Liver (tissue), 9 donors: ENCODE measurements around the gene FOXK1. TPM values are rescaled to one million over a fixed set of nuclear protein-coding genes. Genes with fewer than 3 reads are reported as not detected.
A peak's percentile ranks its signal among the peaks of the same experiment; 100 is the strongest.

ENCODE experiments used
- DNase-seq: peaks from one replicate; pipeline ENCODE4 v3.0.0-alpha.2; 2017; ENCODE audit warnings: low spot score
- H3K27ac ChIP-seq, 2 donors: one replicate each; pipeline ENCODE4 v1.7.0; 2013; ENCODE audit warnings: inconsistent platforms in 2 of 2, low read length in 2 of 2, control low read depth in 1 of 2, low read depth in 1 of 2, mild to moderate bottlenecking in 1 of 2
- H3K27me3 ChIP-seq, 4 donors: one replicate each; pipeline versions ENCODE4 v1.6.1 to v1.7.0; 2013; ENCODE audit warnings: low read length in 3 of 4, inconsistent platforms in 1 of 4, mild to moderate bottlenecking in 1 of 4, moderate library complexity in 1 of 4; ENCODE audit not compliant: control insufficient read depth in 4 of 4, insufficient read depth in 4 of 4
- H3K36me3 ChIP-seq, 4 donors: one replicate each; pipeline versions ENCODE4 v1.6.1 to v1.7.0; 2013; ENCODE audit warnings: low read length in 3 of 4, mild to moderate bottlenecking in 3 of 4, low read depth in 1 of 4, moderate library complexity in 1 of 4; ENCODE audit not compliant: control insufficient read depth in 4 of 4, insufficient read depth in 3 of 4
- H3K4me1 ChIP-seq, 4 donors: one replicate each; pipeline versions ENCODE4 v1.6.1 to v1.7.0; 2013; ENCODE audit warnings: low read length in 3 of 4, mild to moderate bottlenecking in 3 of 4, moderate library complexity in 1 of 4; ENCODE audit not compliant: control insufficient read depth in 4 of 4, insufficient read depth in 4 of 4
- H3K4me3 ChIP-seq, 3 donors: one replicate each; pipeline versions ENCODE4 v1.6.1 to v1.7.0; 2013; ENCODE audit warnings: low read length in 3 of 3, control low read depth in 1 of 3, low read depth in 1 of 3, mild to moderate bottlenecking in 1 of 3
- H3K9ac ChIP-seq, 2 donors: one replicate each; pipeline ENCODE4 v1.7.0; 2013; ENCODE audit warnings: low read length in 2 of 2, mild to moderate bottlenecking in 2 of 2, moderate library complexity in 2 of 2, control low read depth in 1 of 2, low read depth in 1 of 2
- H3K9me3 ChIP-seq, 4 donors: one replicate each; pipeline versions ENCODE4 v1.6.1 to v1.7.0; 2013; ENCODE audit warnings: low read length in 3 of 4; ENCODE audit not compliant: control insufficient read depth in 4 of 4
- ATF3 ChIP-seq: IDR thresholded peaks from 2 replicates; pipeline ENCODE4 v1.6.1; 2016; ENCODE audit warnings: antibody characterized with exemption
- CTCF ChIP-seq: fragments of 150-350 bp; IDR thresholded peaks from 2 replicates; pipeline ENCODE4 v1.5.1; 2017; ENCODE audit warnings: improper control_type of control experiment, low read depth, low read length; ENCODE audit not compliant: missing input control
- EGR1 ChIP-seq, 2 donors: IDR thresholded peaks; 2 replicates each; pipeline ENCODE4 v1.6.1; 2016 to 2018; ENCODE audit warnings: antibody characterized with exemption in 2 of 2, low read depth in 2 of 2
- FOXA1 ChIP-seq: IDR thresholded peaks from 2 replicates; pipeline ENCODE4 v1.6.1; 2016; ENCODE audit warnings: antibody characterized with exemption
- FOXA2 ChIP-seq: IDR thresholded peaks from 2 replicates; pipeline ENCODE4 v1.6.1; 2016; ENCODE audit warnings: antibody characterized with exemption
- GABPA ChIP-seq, 2 donors: IDR thresholded peaks in 1 of 2; conservative IDR thresholded peaks in 1 of 2; 2 replicates each; pipeline ENCODE4 v1.6.1; 2016; ENCODE audit warnings: antibody characterized with exemption in 2 of 2, mild to moderate bottlenecking in 1 of 2, moderate library complexity in 1 of 2
- HNF4A ChIP-seq, 2 donors: conservative IDR thresholded peaks; 2 replicates each; pipeline ENCODE4 v1.6.1; 2016; ENCODE audit warnings: antibody characterized with exemption in 2 of 2, mild to moderate bottlenecking in 2 of 2
- HNF4G ChIP-seq: IDR thresholded peaks from 2 replicates; pipeline ENCODE4 v1.6.1; 2016; ENCODE audit warnings: antibody characterized with exemption
- JUND ChIP-seq, 2 donors: IDR thresholded peaks; 2 replicates each; pipeline ENCODE4 v1.6.1; 2016; ENCODE audit warnings: antibody characterized with exemption in 2 of 2
- MAX ChIP-seq: IDR thresholded peaks from 2 replicates; pipeline ENCODE4 v1.6.1; 2016; ENCODE audit warnings: antibody characterized with exemption
- NR2F2 ChIP-seq: IDR thresholded peaks from 2 replicates; pipeline ENCODE4 v1.6.1; 2016; ENCODE audit warnings: antibody characterized with exemption
- RAD21 ChIP-seq, 2 donors: IDR thresholded peaks; 2 replicates each; pipeline ENCODE4 v1.6.1; 2016; ENCODE audit warnings: antibody characterized with exemption in 2 of 2, mild to moderate bottlenecking in 2 of 2
- REST ChIP-seq: IDR thresholded peaks from 2 replicates; pipeline ENCODE4 v1.6.1; 2016; ENCODE audit warnings: antibody characterized with exemption, mild to moderate bottlenecking
- RXRA ChIP-seq, 2 donors: IDR thresholded peaks; 2 replicates each; pipeline ENCODE4 v1.6.1; 2017 to 2018; ENCODE audit warnings: antibody characterized with exemption in 2 of 2, mild to moderate bottlenecking in 1 of 2
- SP1 ChIP-seq: IDR thresholded peaks from 2 replicates; pipeline ENCODE4 v1.6.1; 2018; ENCODE audit warnings: antibody characterized with exemption, mild to moderate bottlenecking
- TAF1 ChIP-seq: conservative IDR thresholded peaks from 2 replicates; pipeline ENCODE4 v1.6.1; 2016; ENCODE audit warnings: antibody characterized with exemption, mild to moderate bottlenecking
- YY1 ChIP-seq: IDR thresholded peaks from 2 replicates; pipeline ENCODE4 v1.6.1; 2016; ENCODE audit warnings: antibody characterized with exemption, mild to moderate bottlenecking
- ZBTB33 ChIP-seq: IDR thresholded peaks from 2 replicates; pipeline ENCODE4 v1.6.1; 2016; ENCODE audit warnings: antibody characterized with exemption
- WGBS: extraction: QIAGEN DNeasy Blood & Tissue Kit; methylation state at CpG from one replicate; pipeline ENCODE4 v1.1.7; 2013; 5-methylcytosine and 5-hydroxymethylcytosine counted together
- polyA plus RNA-seq, 2 donors: library from polyadenylated mRNA; stranded (reverse) in 1 of 2; unstranded in 1 of 2; fragments of 200-250 nt in 1 of 2; fragments of >200 nt in 1 of 2; fragmentation: Nextera tagmentation in 1 of 2; extraction: Ambion mirVana in 1 of 2; gene quantifications; one replicate each; pipeline versions ENCODE4 v1.2.1 to v1.2.3, GENCODE V29; 2013 to 2015
- total RNA-seq, 2 donors: library from RNA; depleted of rRNA; stranded (reverse); fragments of >200 nt; gene quantifications; one replicate each; pipeline ENCODE4 v1.2.3, GENCODE V29; 2014
- donor health status: healthy.
- donor health status: healthy.
- donor health status: healthy.
- donor health status: healthy.
- donor health status: healthy.

Gene FOXK1
- total and polyA plus RNA-seq, 4 donors, result 1.2 to 8.5 (median 4.4) TPM

- no peak overlapping the region for H3K9ac ChIP-seq
- no peak for DNase-seq
- no peaks in the 10 kb centered on the region for H3K27me3 ChIP-seq
- no peaks in the 10 kb centered on the region for H3K9me3 ChIP-seq
- TF ChIP-seq ZBTB33, result no peak
- no peak for TF ChIP-seq TAF1
- TF ChIP-seq JUND (IDR thresholded peaks at IDR 0.05), result no peak
- no peak for TF ChIP-seq ATF3
- TF ChIP-seq YY1, result no peak
- no peak for TF ChIP-seq CTCF
- TF ChIP-seq HNF4A (conservative IDR thresholded peaks at IDR 0.05), result no peak
- TF ChIP-seq HNF4G, result no peak
- no peak for TF ChIP-seq NR2F2
- no peak for TF ChIP-seq FOXA2
- TF ChIP-seq SP1, result no peak
- no peak for TF ChIP-seq RAD21 (IDR thresholded peaks at IDR 0.05)
- no peak for TF ChIP-seq FOXA1
- no peak for TF ChIP-seq EGR1 (IDR thresholded peaks at IDR 0.05; ENCODE audit: low read depth in 2 of 2)
- no peak for TF ChIP-seq MAX
- no peak for TF ChIP-seq REST
- no peak for TF ChIP-seq RXRA (IDR thresholded peaks at IDR 0.05)
- TF ChIP-seq GABPA (IDR thresholded peaks at IDR 0.05 in 1 of 2, conservative IDR thresholded peaks at IDR 0.05 in 1 of 2), result no peak
- peak overlapping the region; percentile 14 to 35 for H3K27ac ChIP-seq
- peaks cover 8 to 25% (median 16%) of the 10 kb centered on the region in 4 donors for H3K4me1 ChIP-seq
- H3K36me3 ChIP-seq, result peaks cover 0 to 8% (median under 1%) of the 10 kb centered on the region in 4 donors
- WGBS, result 77% methylated on average over 11 of the region's 11 CpGs
- no peak overlapping the region for H3K4me3 ChIP-seq
These were observed 65.7 kb downstream of the FOXK1 start for GRCh38 chr7:4747746-4748145.
